OCI-LY1 (cell line): ENCODE data around the gene BMPR1B.

Source experiments
- CTCF ChIP-seq: fragments of 200-600 bp; sonication (generic), shearing (Covaris generic); IDR thresholded peaks from 2 replicates; pipeline ENCODE4 v1.5.1; 2017; ENCODE audit warnings: mild to moderate bottlenecking, antibody characterized with exemption, low read length, moderate library complexity, mixed read lengths
- EZH2 ChIP-seq: fragments of 200-600 bp; sonication (generic), shearing (Covaris generic); IDR thresholded peaks from 2 replicates; pipeline ENCODE4 v1.8.0; 2017; ENCODE audit warnings: borderline replicate concordance, mixed run types, mild to moderate bottlenecking, antibody characterized with exemption, low read length, moderate library complexity, mixed read lengths

GRCh38 chr4:95027905-95028618 is 270.3 kb downstream of the BMPR1B start:
- TF ChIP-seq CTCF (no peak), EZH2 (no peak)
